Esophagus muscularis mucosa (tissue), 4 donors: Measurements from ENCODE around the gene WNK4. TPM values are rescaled to one million over a fixed set of nuclear protein-coding genes. Genes with fewer than 3 reads are reported as not detected.

ENCODE experiments used
- DNase-seq: peaks from one replicate; pipeline ENCODE4 v3.0.0-alpha.2; 2017; ENCODE audit errors: extremely low spot score
- H3K27ac ChIP-seq, 4 donors: fragments of 200-600 bp; sonication (generic); replicated peaks in 1 of 4; 1 replicate in 3 of 4; 2 replicates in 1 of 4; pipeline ENCODE4 v1.5.1; 2016 to 2019; ENCODE audit warnings: mild to moderate bottlenecking in 1 of 4
- H3K27me3 ChIP-seq, 4 donors: fragments of 200-600 bp; sonication (generic); one replicate each; pipeline versions ENCODE4 v1.5.1 to v1.6.0; 2016 to 2019
- H3K36me3 ChIP-seq, 4 donors: fragments of 200-600 bp; sonication (generic); one replicate each; pipeline ENCODE4 v1.5.1; 2016 to 2019
- H3K4me1 ChIP-seq, 4 donors: fragments of 200-600 bp; sonication (generic); one replicate each; pipeline ENCODE4 v1.5.1; 2016 to 2019
- H3K4me3 ChIP-seq, 4 donors: fragments of 200-600 bp; sonication (generic); 1 replicate in 2 of 4; 2 replicates in 2 of 4; pipeline ENCODE4 v1.5.1; 2016 to 2019; ENCODE audit warnings: mild to moderate bottlenecking in 4 of 4, moderate library complexity in 1 of 4
- H3K9me3 ChIP-seq, 4 donors: fragments of 200-600 bp; sonication (generic); 1 replicate in 3 of 4; 2 replicates in 1 of 4; pipeline ENCODE4 v1.5.1; 2016 to 2019
- CTCF ChIP-seq, 3 experiments: fragments of 200-600 bp in 2 of 3; fragments of 450-650 bp in 1 of 3; sonication (generic) in 2 of 3; IDR thresholded peaks; one replicate each; pipeline ENCODE4 v1.5.1; 2017 to 2019; ENCODE audit warnings: antibody characterized with exemption in 3 of 3, mild to moderate bottlenecking in 2 of 3, moderate library complexity in 1 of 3
- EP300 ChIP-seq: sonication (generic); formaldehyde crosslinking; IDR thresholded peaks from one replicate; pipeline ENCODE4 v1.6.1; 2017; ENCODE audit warnings: antibody characterized with exemption
- POLR2A ChIP-seq: fragments of 450-650 bp; IDR thresholded peaks from one replicate; pipeline ENCODE4 v1.6.1; 2017; ENCODE audit warnings: antibody characterized with exemption, moderate library complexity, mild to moderate bottlenecking, low read depth
- POLR2AphosphoS5 ChIP-seq, 2 donors: sonication (generic); formaldehyde crosslinking; IDR thresholded peaks; one replicate each; pipeline ENCODE4 v1.6.1; 2017; ENCODE audit warnings: antibody characterized with exemption in 2 of 2
- WGBS: methylation state at CpG from one replicate; pipeline ENCODE4 v1.1.5; 2018; 5-methylcytosine and 5-hydroxymethylcytosine counted together
- intact Hi-C: fragments of 100-400 bp; cut with DNase I; formaldehyde crosslinking; loops from one replicate; pipeline ENCODE4 v1.15.1; 2023
- total RNA-seq, 4 donors: library from RNA; depleted of rRNA; stranded (reverse); fragments of >200 nt; gene quantifications; one replicate each; pipeline versions ENCODE4 v1.1.0 to v1.2.1, GENCODE V29; 2016

The WNK4 gene
- total RNA-seq, 4 donors from 2014 or later, result 0.50 to 2.9 (median 2.1) TPM

GRCh38 chr17:42803074-42803883 lies 22.9 kb downstream of the WNK4 start:
- no peak for DNase-seq
- 45% methylated on average over 2 of the region's 2 CpGs for WGBS
- Histone ChIP-seq H3K4me1 (peaks cover 0 to 52% (median 46%) of the 10 kb centered on the region in 4 donors), H3K4me3 (no peak overlapping the region), H3K36me3 (no peaks in the 10 kb centered on the region), H3K27me3 (no peaks in the 10 kb centered on the region), H3K27ac (peak overlapping the region; percentile 6 to 74 (median 68)), H3K9me3 (no peaks in the 10 kb centered on the region)
- TF ChIP-seq POLR2AphosphoS5 (IDR thresholded peaks at IDR 0.05), result no peak
- no peak for TF ChIP-seq POLR2A
- no peak for TF ChIP-seq CTCF (IDR thresholded peaks at IDR 0.05)
- no peak for TF ChIP-seq EP300
- intact Hi-C loops, result no loop called here

- peak overlapping the region; percentile 56 to 74 (median 68) for H3K27ac ChIP-seq
- no peaks in the 10 kb centered on the region for H3K27me3 ChIP-seq
- no peak for DNase-seq
- peaks cover 0 to 14% (median 0%) of the 10 kb centered on the region in 4 donors for H3K36me3 ChIP-seq
- no peaks in the 10 kb centered on the region for H3K9me3 ChIP-seq
- H3K4me3 ChIP-seq, result no peak overlapping the region
- 54% methylated on average over 1 of the region's 1 CpG for WGBS
- H3K4me1 ChIP-seq, result peaks cover 0 to 63% (median 55%) of the 10 kb centered on the region in 4 donors
- TF ChIP-seq POLR2AphosphoS5 (IDR thresholded peaks at IDR 0.05) (peak in 1 of 2 donors; percentile 50), EP300 (no peak), CTCF (IDR thresholded peaks at IDR 0.05) (no peak), POLR2A (no peak)
- intact Hi-C loops, result no loop called here
Measured at GRCh38 chr17:42804918-42805367, 24.5 kb downstream of the WNK4 start.

GRCh38 chr17:42806249-42806648 lies 25.8 kb downstream of the WNK4 start:
- peaks cover 0 to 64% (median 56%) of the 10 kb centered on the region in 4 donors for H3K4me1 ChIP-seq
- H3K27me3 ChIP-seq, result no peaks in the 10 kb centered on the region
- no peak for DNase-seq
- no peaks in the 10 kb centered on the region for H3K9me3 ChIP-seq
- no peak overlapping the region for H3K4me3 ChIP-seq
- no peak for TF ChIP-seq POLR2A
- no peak for TF ChIP-seq CTCF (IDR thresholded peaks at IDR 0.05)
- TF ChIP-seq POLR2AphosphoS5 (IDR thresholded peaks at IDR 0.05), result no peak
- TF ChIP-seq EP300, result no peak
- H3K36me3 ChIP-seq, result peaks cover 8 to 27% (median 10%) of the 10 kb centered on the region in 4 donors
- 85% methylated on average over 1 of the region's 1 CpG for WGBS
- H3K27ac ChIP-seq, result peak overlapping the region; percentile 41 to 74 (median 62)
- intact Hi-C loops, result no loop called here

DNA sequence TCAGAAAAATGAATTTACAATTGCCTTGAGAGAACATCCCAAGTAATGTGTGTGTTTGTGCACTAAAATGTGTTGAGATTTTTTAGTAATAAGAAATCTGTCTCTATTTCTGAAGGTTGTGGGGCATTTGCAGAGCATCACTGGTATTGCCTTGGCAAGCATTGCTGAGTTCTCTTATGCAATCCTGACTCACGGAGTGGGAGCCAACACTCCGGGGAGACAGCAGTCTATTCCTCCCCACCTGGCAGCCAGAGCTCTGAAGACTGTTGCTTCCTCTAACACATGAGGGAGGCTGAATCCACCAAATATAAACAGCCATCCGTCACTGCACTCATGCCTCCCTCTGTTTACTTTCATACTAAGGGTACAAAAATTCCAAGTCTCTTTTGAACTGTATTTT lies 28.8 kb downstream of the WNK4 start:
- DNase-seq, result no peak
- no peaks in the 10 kb centered on the region for H3K9me3 ChIP-seq
- H3K36me3 ChIP-seq, result peaks cover 18 to 55% (median 38%) of the 10 kb centered on the region in 4 donors
- 13% methylated on average over 3 of the region's 3 CpGs for WGBS
- intact Hi-C loops, result no loop called here
- peaks cover 0 to 55% (median 47%) of the 10 kb centered on the region in 4 donors for H3K4me1 ChIP-seq
- TF ChIP-seq EP300 (no peak), POLR2A (no peak), CTCF (IDR thresholded peaks at IDR 0.05) (no peak), POLR2AphosphoS5 (IDR thresholded peaks at IDR 0.05) (peak; percentile 72 to 74)
- no peak overlapping the region for H3K4me3 ChIP-seq
- H3K27ac ChIP-seq, result peak overlapping the region; percentile 57 to 73 (median 67)
- H3K27me3 ChIP-seq, result no peaks in the 10 kb centered on the region
